Fibroblast of upper back skin (primary cell): ENCODE measurements around the gene RP2.

ENCODE experiments used
- DNase-seq: peaks from one replicate; pipeline ENCODE4 v3.0.0-alpha.2; 2013

RP2 gene

GRCh38 chrX:46927718-46928117, 90.9 kb downstream of the RP2 start:
- DNase-seq = no peak

- peak; percentile 55 for DNase-seq
These were observed 92.8 kb downstream of the RP2 start for GRCh38 chrX:46929439-46930261.
